H1 (cell line): ENCODE data around the gene PHRF1. TPM values are rescaled to one million over a fixed set of nuclear protein-coding genes. Genes with fewer than 3 reads are reported as not detected.
A peak's percentile ranks its signal among the peaks of the same experiment; 100 is the strongest.

Experiments
- CTCF ChIA-PET: fragments of 300-600 bp; sonication (Branson Sonifier 250); formaldehyde crosslinking; loops from one replicate; lab custom pipeline; 2021; ENCODE audit not compliant: partially characterized antibody; lab: Charles Lee
- POLR2A ChIA-PET: fragments of 300-600 bp; sonication (Branson Sonifier 250); formaldehyde crosslinking; loops from one replicate; lab custom pipeline; 2021; ENCODE audit warnings: inconsistent platforms; ENCODE audit not compliant: partially characterized antibody; lab: Charles Lee
- DNase-seq, 2 experiments: peaks; one replicate each; pipeline versions ENCODE4 v3.0.0 to v3.0.0-alpha.2; 2010 to 2022; ENCODE audit warnings: low spot score in 2 of 2, low read depth in 1 of 2, mixed read lengths in 1 of 2
- FAIRE-seq: peaks from 2 replicates; lab custom pipeline; 2011; peaks lifted over from hg19 to GRCh38; lab: Jason Lieb, UNC
- H2AFZ ChIP-seq: 2 replicates; pipeline ENCODE4 v1.8.1; 2012; ENCODE audit warnings: low read length, inconsistent platforms
- H2AK5ac ChIP-seq: 2 replicates; pipeline ENCODE4 v1.6.1; 2013; ENCODE audit warnings: low read depth, low read length
- H2BK120ac ChIP-seq: replicated peaks from 2 replicates; pipeline ENCODE3; 2013; ENCODE audit warnings: low read depth, low read length, inconsistent platforms
- H2BK12ac ChIP-seq: 2 replicates; pipeline ENCODE4 v1.6.1; 2013; ENCODE audit warnings: low read depth, low read length
- H2BK15ac ChIP-seq: 2 replicates; pipeline ENCODE4 v1.6.1; 2013; ENCODE audit warnings: low read length
- H2BK20ac ChIP-seq: 2 replicates; pipeline ENCODE4 v1.6.1; 2013; ENCODE audit warnings: low read length
- H2BK5ac ChIP-seq: 2 replicates; pipeline ENCODE4 v1.6.1; 2013; ENCODE audit warnings: low read depth, low read length
- H3K14ac ChIP-seq: 2 replicates; pipeline ENCODE4 v1.6.1; 2013; ENCODE audit warnings: inconsistent platforms; ENCODE audit not compliant: insufficient read length
- H3K18ac ChIP-seq: 2 replicates; pipeline ENCODE4 v1.6.1; 2013; ENCODE audit warnings: low read length; ENCODE audit errors: extremely low read depth
- H3K23ac ChIP-seq: 2 replicates; pipeline ENCODE4 v1.6.1; 2013; ENCODE audit warnings: inconsistent platforms; ENCODE audit not compliant: insufficient read length
- H3K23me2 ChIP-seq: 2 replicates; pipeline ENCODE4 v1.6.1; 2013; ENCODE audit warnings: low read depth, low read length
- H3K27ac ChIP-seq: 2 replicates; pipeline ENCODE4 v1.6.1; 2011; ENCODE audit warnings: low read depth, low read length, inconsistent platforms
- H3K27me3 ChIP-seq, 4 experiments: replicated peaks in 1 of 4; 1 replicate in 1 of 4; 2 replicates in 3 of 4; pipeline versions ENCODE4 v1.6.1 to v1.8.1; 2011 to 2013; ENCODE audit warnings: low read length in 3 of 4, mild to moderate bottlenecking in 3 of 4, inconsistent platforms in 2 of 4, mixed read lengths in 2 of 4, moderate library complexity in 1 of 4; ENCODE audit not compliant: control insufficient read depth in 3 of 4, insufficient read depth in 3 of 4; ENCODE audit errors: extremely low read depth in 1 of 4
- H3K36me3 ChIP-seq, 4 experiments: 2 replicates each; pipeline versions ENCODE4 v1.6.1 to v1.8.1; 2011 to 2013; ENCODE audit warnings: mild to moderate bottlenecking in 4 of 4, low read length in 3 of 4, moderate library complexity in 2 of 4, control low read depth in 1 of 4, inconsistent platforms in 1 of 4; ENCODE audit not compliant: insufficient read depth in 4 of 4, control insufficient read depth in 2 of 4
- H3K4ac ChIP-seq: replicated peaks from 2 replicates; pipeline ENCODE3; 2013; ENCODE audit warnings: low read length, low read depth, mixed read lengths, inconsistent platforms; ENCODE audit not compliant: insufficient read length
- H3K4me1 ChIP-seq, 4 experiments: replicated peaks in 1 of 4; 1 replicate in 1 of 4; 2 replicates in 3 of 4; pipeline versions ENCODE4 v1.6.1 to v1.8.1; 2011 to 2013; ENCODE audit warnings: low read length in 3 of 4, inconsistent platforms in 2 of 4, mixed read lengths in 1 of 4; ENCODE audit not compliant: insufficient read depth in 4 of 4, control insufficient read depth in 3 of 4
- H3K4me2 ChIP-seq, 2 experiments: 2 replicates each; pipeline versions ENCODE4 v1.6.1 to v1.8.1; 2011 to 2013; ENCODE audit warnings: low read depth in 2 of 2, low read length in 2 of 2, control low read depth in 1 of 2, inconsistent platforms in 1 of 2, mild to moderate bottlenecking in 1 of 2; ENCODE audit not compliant: insufficient read depth in 1 of 2
- H3K4me3 ChIP-seq, 4 experiments: fragments of 200-600, 300-600 bp in 1 of 4; sonication (generic), shearing (Covaris generic), sonication (Bioruptor Twin) in 1 of 4; 2 replicates each; pipeline versions ENCODE4 v1.5.1 to v1.8.1; 2011 to 2016; ENCODE audit warnings: low read length in 4 of 4, low read depth in 3 of 4, control low read depth in 2 of 4, inconsistent platforms in 2 of 4, mild to moderate bottlenecking in 2 of 4, mixed read lengths in 1 of 4, moderate library complexity in 1 of 4; ENCODE audit not compliant: insufficient read depth in 2 of 4; ENCODE audit errors: extremely low read depth in 1 of 4
- H3K56ac ChIP-seq: replicated peaks from 2 replicates; pipeline ENCODE3; 2013; ENCODE audit warnings: low read depth, mild to moderate bottlenecking, mixed read lengths, low read length, inconsistent platforms; ENCODE audit not compliant: insufficient read length
- H3K79me1 ChIP-seq: 2 replicates; pipeline ENCODE4 v1.6.1; 2013; ENCODE audit warnings: low read depth, low read length, control low read depth
- H3K79me2 ChIP-seq, 2 experiments: 2 replicates each; pipeline versions ENCODE4 v1.6.1 to v1.8.1; 2012 to 2013; ENCODE audit warnings: low read length in 2 of 2, mild to moderate bottlenecking in 2 of 2, inconsistent platforms in 1 of 2; ENCODE audit not compliant: insufficient read depth in 2 of 2, control insufficient read depth in 1 of 2
- H3K9ac ChIP-seq, 4 experiments: replicated peaks in 1 of 4; 1 replicate in 1 of 4; 2 replicates in 3 of 4; pipeline versions ENCODE4 v1.6.1 to v1.8.1; 2011 to 2013; ENCODE audit warnings: low read depth in 3 of 4, low read length in 3 of 4, control low read depth in 2 of 4, mild to moderate bottlenecking in 2 of 4, moderate library complexity in 2 of 4, inconsistent platforms in 1 of 4; ENCODE audit errors: extremely low read depth in 1 of 4
- H3K9me3 ChIP-seq, 2 experiments: 2 replicates each; pipeline versions ENCODE4 v1.6.1 to v1.8.1; 2012 to 2013; ENCODE audit warnings: mild to moderate bottlenecking in 2 of 2, moderate library complexity in 2 of 2, control low read depth in 1 of 2, inconsistent platforms in 1 of 2, low read depth in 1 of 2, low read length in 1 of 2, mixed read lengths in 1 of 2; ENCODE audit not compliant: insufficient read depth in 2 of 2
- H4K20me1 ChIP-seq, 2 experiments: replicated peaks in 1 of 2; 2 replicates each; pipeline versions ENCODE3 to v1.8.1; 2011 to 2013; ENCODE audit warnings: inconsistent platforms in 2 of 2, low read length in 2 of 2, mild to moderate bottlenecking in 1 of 2; ENCODE audit not compliant: insufficient read depth in 2 of 2, control insufficient read depth in 1 of 2
- H4K5ac ChIP-seq: 2 replicates; pipeline ENCODE4 v1.6.1; 2013; ENCODE audit warnings: low read length, low read depth, mixed read lengths, inconsistent platforms; ENCODE audit not compliant: insufficient read length
- H4K8ac ChIP-seq: 2 replicates; pipeline ENCODE4 v1.8.0; 2013; ENCODE audit warnings: mild to moderate bottlenecking, moderate library complexity, low read length, inconsistent platforms; ENCODE audit not compliant: insufficient read depth; ENCODE audit errors: extremely low read depth
- H4K91ac ChIP-seq: replicated peaks from 2 replicates; pipeline ENCODE3; 2013; ENCODE audit warnings: low read length, mixed read lengths, inconsistent platforms; ENCODE audit not compliant: insufficient read length
- ASH2L ChIP-seq: fragments of 200-600, 300-600 bp; sonication (generic); IDR thresholded peaks from one replicate; pipeline ENCODE4 v1.7.1; 2017; ENCODE audit warnings: low read length
- BRCA1 ChIP-seq: IDR thresholded peaks from 2 replicates; pipeline ENCODE4 v1.6.1; 2012; ENCODE audit warnings: low read depth, low read length, improper control_type of control experiment
- CBX5 ChIP-seq: fragments of 300-800, 300-1000 bp; sonication (generic); IDR thresholded peaks from 2 replicates; pipeline ENCODE4 v1.7.1; 2016; ENCODE audit warnings: antibody characterized with exemption, low read length, low read depth
- CEBPB ChIP-seq: IDR thresholded peaks from 2 replicates; pipeline ENCODE4 v1.6.1; 2012; ENCODE audit warnings: low read depth, low read length
- JUN ChIP-seq: IDR thresholded peaks from 2 replicates; pipeline ENCODE4 v1.6.1; 2011; ENCODE audit warnings: low read depth, mild to moderate bottlenecking, improper control_type of control experiment, low read length
- RBBP5 ChIP-seq: IDR thresholded peaks from 2 replicates; pipeline ENCODE4 v1.7.1; 2012; ENCODE audit warnings: low read depth, mild to moderate bottlenecking, inconsistent platforms, low read length, moderate library complexity, borderline replicate concordance
- RNF2 ChIP-seq: fragments of 200-900, 300-1000 bp; sonication (generic); IDR thresholded peaks from 2 replicates; pipeline ENCODE4 v1.7.1; 2016; ENCODE audit warnings: borderline replicate concordance, low read depth, mild to moderate bottlenecking, antibody characterized with exemption, low read length; ENCODE audit not compliant: poor library complexity, severe bottlenecking; ENCODE audit errors: missing control alignments
- RXRA ChIP-seq: IDR thresholded peaks from 2 replicates; pipeline ENCODE4 v1.6.1; 2011; ENCODE audit warnings: low read depth, mild to moderate bottlenecking, low read length, moderate library complexity; ENCODE audit not compliant: insufficient read depth
- SIRT6 ChIP-seq: IDR thresholded peaks from one replicate; pipeline ENCODE4 v1.7.1; 2012; ENCODE audit warnings: low read length, inconsistent platforms
- SIX5 ChIP-seq: IDR thresholded peaks from 2 replicates; pipeline ENCODE4 v1.6.1; 2011; ENCODE audit warnings: mild to moderate bottlenecking, low read depth, low read length
- SUZ12 ChIP-seq: fragments of 200-600 bp; sonication (generic); IDR thresholded peaks from 2 replicates; pipeline ENCODE4 v1.6.1; 2012; ENCODE audit warnings: mild to moderate bottlenecking, inconsistent platforms, low read length, moderate library complexity, mixed read lengths
- WGBS, 2 experiments: shearing (Covaris generic) in 1 of 2; methylation state at CpG; one replicate each; pipeline versions ENCODE4 v1.1.6 to v1.1.7; 2013 to 2015; ENCODE audit warnings: low lambda C conversion rate in 2 of 2, mixed read lengths in 2 of 2, inconsistent platforms in 1 of 2, low coverage in 1 of 2, missing lambda C conversion rate in 1 of 2; ENCODE audit not compliant: insufficient replicate concordance in 2 of 2, insufficient coverage in 1 of 2, insufficient read length in 1 of 2; ENCODE audit errors: extremely low coverage in 1 of 2, missing lambda C conversion rate in 1 of 2; 5-methylcytosine and 5-hydroxymethylcytosine counted together
- polyA plus RNA-seq, 7 experiments: library from polyadenylated mRNA; depleted of rRNA in 3 of 7; stranded (reverse) in 5 of 7; unstranded in 2 of 7; fragments of >200 nt in 5 of 7; fragments of 200-250 nt in 2 of 7; gene quantifications; 1 replicate in 5 of 7; 2 replicates in 1 of 7; 4 replicates in 1 of 7; pipeline versions ENCODE4 v1.2.1 to v1.2.3, GENCODE V29; 2011 to 2013; ENCODE audit warnings: missing spikeins in 2 of 7, mixed read lengths in 2 of 7
- total RNA-seq: library from RNA; stranded (reverse); fragmentation: NEBNext Ultra II Directional; extraction: Animal tissue kit (Norgen Biotek cat#: 25700); gene quantifications from 2 replicates; pipeline ENCODE4 v1.2.1, GENCODE V29; 2021
- TF ChIP-seq, protein P1 (sequence below): IDR thresholded peaks from 2 replicates; pipeline ENCODE4 v1.6.1; 2011; ENCODE audit warnings: low read length, improper control_type of control experiment

PHRF1 gene
- total and polyA plus RNA-seq, 2 of the 8 experiments (the other 6 are each of a cell fraction or from before 2014, with no cell fraction given), result 13.4 to 37.3 TPM

DNA sequence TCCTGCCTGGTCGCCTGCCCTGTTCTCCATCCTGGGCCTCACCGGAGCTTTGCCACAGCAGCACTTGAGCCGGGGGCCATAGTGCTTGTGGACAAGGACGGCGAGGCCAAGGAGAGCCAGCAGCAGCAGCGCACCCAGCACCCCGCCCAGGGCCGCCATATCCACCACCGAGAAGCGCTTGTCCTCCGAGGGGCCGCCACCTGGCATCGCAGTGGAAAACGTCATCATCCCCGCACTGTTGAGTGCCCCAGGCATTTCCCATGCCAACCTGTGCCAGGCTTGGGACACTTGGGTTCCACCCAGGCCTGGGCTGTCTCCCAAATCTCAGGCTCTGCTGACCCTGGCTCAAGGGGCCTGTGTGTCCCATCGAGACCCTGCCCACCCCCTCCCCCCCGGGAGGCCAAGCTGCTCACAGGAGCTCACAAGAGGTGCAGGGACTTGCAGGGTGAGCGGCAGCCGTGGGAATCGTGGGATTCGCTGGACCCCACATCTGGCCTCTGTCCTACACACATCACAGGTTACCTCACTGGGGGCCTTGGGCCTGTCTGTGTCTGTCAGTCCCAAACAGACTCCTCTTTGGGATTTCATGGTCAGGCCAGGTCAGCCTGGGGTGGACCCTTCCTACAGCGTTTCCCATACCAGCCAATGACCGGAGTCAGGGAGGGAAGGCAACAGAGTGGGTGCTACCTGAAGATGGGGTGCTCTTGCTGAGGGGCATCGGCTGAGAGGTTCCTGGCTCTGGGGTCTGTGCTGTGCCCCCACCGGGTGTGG, 41.8 kb downstream of the PHRF1 start:
- Histone ChIP-seq H3K23ac (no peak overlapping the region), H4K5ac (no peak overlapping the region), H3K56ac (no peak overlapping the region), H2BK12ac (no peak overlapping the region), H3K14ac (no peak overlapping the region), H2BK15ac (no peak overlapping the region), H3K79me1 (peaks cover 3% of the 10 kb centered on the region), H4K8ac (no peak overlapping the region), H2BK5ac (no peak overlapping the region), H3K9ac (no peak overlapping the region), H2BK120ac (no peak overlapping the region), H2AFZ (no peak overlapping the region), H4K91ac (no peak overlapping the region), H3K4me3 (no peak overlapping the region), H2BK20ac (no peak overlapping the region), H3K79me2 (no peaks in the 10 kb centered on the region), H2AK5ac (no peak overlapping the region), H4K20me1 (peaks cover 8 to 19% of the 10 kb centered on the region in 2 experiments), H3K27me3 (no peaks in the 10 kb centered on the region), H3K36me3 (peaks cover 0 to 3% (median 1%) of the 10 kb centered on the region in 4 experiments; a peak in 3 of 8 replicates), H3K27ac (no peak overlapping the region), H3K4me2 (no peak overlapping the region), H3K18ac (no peak overlapping the region), H3K9me3 (no peaks in the 10 kb centered on the region), H3K4me1 (peaks cover 0 to 12% (median 3%) of the 10 kb centered on the region in 4 experiments; a peak in 5 of 7 replicates), H3K23me2 (peaks cover 3% of the 10 kb centered on the region; the same call in 1 of the 2 replicates), H3K4ac (no peak overlapping the region)
- DNase-seq (peak in 1 of 2 experiments; percentile 45), FAIRE-seq (no peak)
- ChIA-PET CTCF (no interaction called here), POLR2A (interaction anchor here (1.3 kb wide), 1 partner anchor 40 kb away, joined by 3 read pairs; no protein-coding TSS in a partner anchor)
- WGBS, 2 experiments, result 94% methylated on average over 20 of the region's 25 CpGs; no CpG with 5 or more reads in 1 of the 2 experiments
- no peak for TF ChIP-seq CEBPB
- TF ChIP-seq SUZ12, result no peak
- TF ChIP-seq JUN, result no peak
- no peak for TF ChIP-seq CBX5
- TF ChIP-seq ASH2L, result no peak
- TF ChIP-seq SIX5, result no peak
- no peak for TF ChIP-seq RBBP5
- TF ChIP-seq, protein P1, sequence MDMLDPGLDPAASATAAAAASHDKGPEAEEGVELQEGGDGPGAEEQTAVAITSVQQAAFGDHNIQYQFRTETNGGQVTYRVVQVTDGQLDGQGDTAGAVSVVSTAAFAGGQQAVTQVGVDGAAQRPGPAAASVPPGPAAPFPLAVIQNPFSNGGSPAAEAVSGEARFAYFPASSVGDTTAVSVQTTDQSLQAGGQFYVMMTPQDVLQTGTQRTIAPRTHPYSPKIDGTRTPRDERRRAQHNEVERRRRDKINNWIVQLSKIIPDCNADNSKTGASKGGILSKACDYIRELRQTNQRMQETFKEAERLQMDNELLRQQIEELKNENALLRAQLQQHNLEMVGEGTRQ, result no peak
- TF ChIP-seq SIRT6, result no peak
- TF ChIP-seq RXRA, result no peak
- TF ChIP-seq BRCA1, result no peak
- TF ChIP-seq RNF2, result no peak
